GM23338 (cell line): ENCODE data around the gene C22orf42. TPM values are rescaled to one million over a fixed set of nuclear protein-coding genes. Genes with fewer than 3 reads are reported as not detected.
A peak's percentile ranks its signal among the peaks of the same experiment; 100 is the strongest.
"Not testable (repeated sequence)": the region's sequence is repeated elsewhere in the genome, so short reads cannot be mapped to it uniquely, and the experiment has no call there.

Experiments used
- ATAC-seq: fragments of 200-7000 bp; cut with Tn5 transposase; 3 replicates; pipeline ENCODE4 v1.9.1; 2020
- DNase-seq: peaks from one replicate; pipeline ENCODE4 v3.0.0-alpha.2; 2015; ENCODE audit warnings: low spot score
- H2AFZ ChIP-seq: fragments of 200-600 bp; sonication (generic); 2 replicates; pipeline ENCODE4 v1.8.0; 2016; ENCODE audit warnings: antibody characterized with exemption, mild to moderate bottlenecking, moderate library complexity
- H3F3A ChIP-seq: fragments of 200-600 bp; sonication (generic); replicated peaks from 2 replicates; pipeline ENCODE4 v1.8.0; 2017; ENCODE audit warnings: antibody characterized with exemption, mixed run types, low read depth
- H3K27ac ChIP-seq: fragments of 200-600 bp; sonication (generic); 2 replicates; pipeline ENCODE4 v1.6.1; 2016; ENCODE audit warnings: low read depth
- H3K27me3 ChIP-seq: fragments of 200-600 bp; sonication (generic); 2 replicates; pipeline ENCODE4 v1.8.0; 2016; ENCODE audit warnings: mild to moderate bottlenecking, mixed run types, moderate library complexity; ENCODE audit not compliant: insufficient read depth
- H3K36me3 ChIP-seq: fragments of 200-600 bp; sonication (generic); 2 replicates; pipeline ENCODE4 v1.8.0; 2016; ENCODE audit warnings: mild to moderate bottlenecking; ENCODE audit not compliant: insufficient read depth
- H3K4me1 ChIP-seq: fragments of 200-600 bp; sonication (generic); 2 replicates; pipeline ENCODE4 v1.8.0; 2016; ENCODE audit warnings: mild to moderate bottlenecking, moderate library complexity; ENCODE audit not compliant: insufficient read depth
- H3K4me2 ChIP-seq: fragments of 200-600 bp; sonication (generic); 2 replicates; pipeline ENCODE4 v1.7.1; 2017; ENCODE audit warnings: mixed run types
- H3K4me3 ChIP-seq: fragments of 200-600 bp; sonication (generic); 2 replicates; pipeline ENCODE4 v1.6.1; 2016; ENCODE audit warnings: mixed run types
- H3K79me2 ChIP-seq: fragments of 200-600 bp; sonication (generic); replicated peaks from 2 replicates; pipeline ENCODE4 v1.8.0; 2017; ENCODE audit warnings: mild to moderate bottlenecking; ENCODE audit not compliant: insufficient read depth
- H3K9me2 ChIP-seq: fragments of 200-600 bp; sonication (generic); 2 replicates; pipeline ENCODE4 v1.8.0; 2017; ENCODE audit not compliant: insufficient read depth
- H4K20me1 ChIP-seq: fragments of 200-600 bp; sonication (generic); replicated peaks from 2 replicates; pipeline ENCODE4 v1.8.0; 2017; ENCODE audit warnings: mild to moderate bottlenecking; ENCODE audit not compliant: insufficient read depth
- H3K27ac Mint-ChIP-seq: 2 replicates; pipeline ENCODE4 v1.8.0; 2020; ENCODE audit warnings: inconsistent platforms, mild to moderate bottlenecking, moderate library complexity, mixed read lengths
- H3K27me3 Mint-ChIP-seq: 3 replicates; pipeline ENCODE4 v1.8.0; 2022; ENCODE audit warnings: low read depth, mild to moderate bottlenecking, moderate library complexity, mixed read lengths, inconsistent platforms; ENCODE audit not compliant: insufficient read depth, poor library complexity
- H3K36me3 Mint-ChIP-seq: 3 replicates; pipeline ENCODE4 v1.8.0; 2021; ENCODE audit warnings: low read depth, mild to moderate bottlenecking, inconsistent platforms, moderate library complexity, mixed read lengths
- H3K4me1 Mint-ChIP-seq: 3 replicates; pipeline ENCODE4 v1.8.0; 2020; ENCODE audit warnings: mild to moderate bottlenecking, inconsistent platforms, mixed read lengths
- H3K4me3 Mint-ChIP-seq: 3 replicates; pipeline ENCODE4 v1.8.0; 2021; ENCODE audit warnings: moderate library complexity, mild to moderate bottlenecking, inconsistent platforms, mixed read lengths
- H3K9me3 Mint-ChIP-seq: 3 replicates; pipeline ENCODE4 v1.8.0; 2020; ENCODE audit warnings: moderate library complexity, mild to moderate bottlenecking, inconsistent platforms, mixed read lengths
- polyA plus RNA-seq: library from polyadenylated mRNA; unstranded; fragments of >200 nt; fragmentation: Nextera tagmentation; extraction: Ambion mirVana; gene quantifications from 2 replicates; pipeline ENCODE4 v1.2.1, GENCODE V29; 2016
- total RNA-seq: library from RNA; depleted of rRNA; stranded (reverse); fragments of >200 nt; shearing (Covaris generic); gene quantifications from 2 replicates; pipeline ENCODE4 v1.2.3, GENCODE V29; 2014

C22orf42 gene
- total and polyA plus RNA-seq, 2 experiments from 2014 or later: 0.76 to 1.2 TPM

DNA sequence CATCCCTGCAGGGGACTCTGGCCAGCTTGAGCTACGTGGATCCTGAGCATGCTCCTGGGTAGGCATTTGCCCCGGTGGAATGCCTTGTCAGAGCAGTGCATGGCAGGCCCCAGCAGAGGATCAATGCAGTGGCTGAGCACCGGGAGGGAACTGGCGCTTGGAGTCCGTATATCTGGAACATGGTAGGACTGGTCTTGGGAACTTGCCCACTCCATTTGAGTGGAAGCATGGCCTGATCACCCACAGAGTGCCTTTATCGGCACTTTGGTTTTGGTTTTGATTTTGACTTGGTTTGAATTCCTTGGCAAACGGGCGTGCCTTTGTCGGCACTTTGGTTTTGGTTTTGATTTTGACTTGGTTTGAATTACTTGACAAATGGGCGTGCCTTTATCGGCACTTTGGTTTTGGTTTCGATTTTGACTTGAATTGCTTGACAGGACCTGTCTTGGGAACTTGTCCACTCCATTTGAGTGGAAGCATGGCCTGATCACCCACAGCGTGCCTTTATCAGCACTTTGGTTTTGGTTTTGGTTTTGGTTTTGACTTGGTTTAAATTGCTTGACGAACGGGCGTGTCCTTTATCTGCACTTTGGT lies 21.3 kb downstream of the C22orf42 start:
- not testable (repeated sequence) for H3K4me2 ChIP-seq, ATAC-seq, H3K4me1 ChIP-seq, H3K36me3 Mint-ChIP-seq, H3K79me2 ChIP-seq, H3K36me3 ChIP-seq, H3K27me3 ChIP-seq, H3K9me2 ChIP-seq, H3K9me3 Mint-ChIP-seq, H3K27ac ChIP-seq, H4K20me1 ChIP-seq, H3F3A ChIP-seq, H3K27ac Mint-ChIP-seq, H3K4me3 Mint-ChIP-seq, H3K4me3 ChIP-seq, H3K4me1 Mint-ChIP-seq, H3K27me3 Mint-ChIP-seq
- peak overlapping the region; percentile 23; the same call in 1 of the 2 replicates for H2AFZ ChIP-seq
- peak; percentile 21 for DNase-seq

DNA sequence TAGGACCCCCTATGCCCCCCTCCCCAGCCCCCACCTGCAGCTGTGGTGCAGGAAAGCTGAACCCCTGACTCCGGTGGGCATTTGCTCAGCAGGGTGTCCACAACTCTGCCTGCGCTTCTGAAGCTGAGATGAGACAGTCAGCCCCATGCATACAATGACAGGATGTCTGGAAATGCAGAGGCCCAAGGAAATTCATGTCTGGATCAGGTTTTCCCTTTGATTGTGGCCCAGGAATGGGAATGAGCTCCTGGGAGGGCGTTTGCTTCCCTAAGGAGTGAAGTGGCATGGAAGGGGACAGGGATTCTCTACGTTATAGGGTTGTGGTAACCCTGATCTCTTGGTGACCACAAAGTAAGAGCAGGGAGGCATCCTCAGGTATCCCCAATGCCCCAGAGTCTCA lies 22.2 kb downstream of the C22orf42 start:
- H3K36me3 Mint-ChIP-seq, H3K4me3 Mint-ChIP-seq, DNase-seq, H3K4me1 Mint-ChIP-seq, H3F3A ChIP-seq, ATAC-seq, H2AFZ ChIP-seq, H3K36me3 ChIP-seq, H3K4me3 ChIP-seq, H3K4me1 ChIP-seq, H3K79me2 ChIP-seq, H3K9me3 Mint-ChIP-seq, H3K27ac ChIP-seq, H3K27ac Mint-ChIP-seq, H4K20me1 ChIP-seq, H3K27me3 ChIP-seq, H3K9me2 ChIP-seq, H3K4me2 ChIP-seq, H3K27me3 Mint-ChIP-seq: not testable (repeated sequence)

DNA sequence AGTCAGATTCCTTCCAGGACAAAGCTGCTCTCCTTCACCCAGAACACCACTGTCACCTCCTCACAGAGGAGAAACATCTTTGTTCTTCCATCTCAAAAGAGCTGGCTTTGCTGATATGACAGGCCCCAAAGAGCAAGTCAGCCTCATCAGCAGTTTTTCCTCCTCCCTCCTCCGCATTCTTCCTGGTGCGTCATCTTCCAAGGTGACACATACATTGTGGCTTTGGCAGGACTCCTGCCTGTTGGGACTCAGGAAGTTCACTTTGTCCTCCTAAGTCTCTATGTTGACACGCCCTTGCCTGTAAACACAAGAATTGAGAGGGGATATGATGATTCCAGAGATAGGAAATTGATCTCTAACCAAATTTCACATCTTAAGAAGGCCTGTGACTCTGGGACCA lies 23.1 kb downstream of the C22orf42 start:
- not testable (repeated sequence) for H3K36me3 Mint-ChIP-seq, H3K4me1 ChIP-seq, H4K20me1 ChIP-seq, H3K4me1 Mint-ChIP-seq, H3K4me3 Mint-ChIP-seq, H3F3A ChIP-seq, H2AFZ ChIP-seq, H3K4me2 ChIP-seq, H3K4me3 ChIP-seq, H3K9me3 Mint-ChIP-seq, H3K79me2 ChIP-seq, DNase-seq, H3K27me3 Mint-ChIP-seq, H3K27ac Mint-ChIP-seq, H3K9me2 ChIP-seq, H3K27me3 ChIP-seq, H3K27ac ChIP-seq, H3K36me3 ChIP-seq, ATAC-seq

DNA sequence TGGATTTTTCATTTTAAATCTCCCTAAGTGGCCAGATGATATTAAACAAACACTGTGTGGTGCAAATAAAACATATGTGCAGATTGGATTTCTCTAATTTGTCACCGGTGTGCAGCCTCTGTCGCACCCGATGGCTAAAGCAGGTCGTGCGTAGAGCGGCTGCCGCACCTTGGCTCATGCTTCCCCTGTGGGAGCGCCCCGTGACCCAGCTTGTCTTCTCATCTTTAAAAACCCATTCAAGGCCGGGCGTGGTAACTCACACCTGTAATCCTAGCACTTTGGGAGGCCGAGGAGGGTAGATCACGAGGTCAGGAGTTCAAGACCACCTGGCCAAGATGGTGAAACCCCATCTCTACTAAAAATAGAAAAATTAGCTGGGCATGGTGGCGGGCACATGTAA lies 24.3 kb downstream of the C22orf42 start:
- not testable (repeated sequence) for H3K4me1 ChIP-seq, H3K27me3 ChIP-seq

More for the DNA sequence above, 24.3 kb downstream of the C22orf42 start:
- H3K4me3 ChIP-seq, H3K27ac ChIP-seq, ATAC-seq, DNase-seq, H2AFZ ChIP-seq, H3K9me2 ChIP-seq, H3K27ac Mint-ChIP-seq, H3K36me3 Mint-ChIP-seq, H3K9me3 Mint-ChIP-seq, H3F3A ChIP-seq, H4K20me1 ChIP-seq, H3K27me3 Mint-ChIP-seq, H3K79me2 ChIP-seq, H3K4me3 Mint-ChIP-seq, H3K4me1 Mint-ChIP-seq, H3K4me2 ChIP-seq, H3K36me3 ChIP-seq: not testable (repeated sequence)
